ENCODE results near the gene KIF26A. TPM values are rescaled to one million over a fixed set of nuclear protein-coding genes. Genes with fewer than 3 reads are reported as not detected.
"Not testable (repeated sequence)": the region's sequence is repeated elsewhere in the genome, so short reads cannot be mapped to it uniquely, and the experiment has no call there.

KIF26A gene
- total and polyA plus RNA-seq, 2 of the 4 experiments (the other 2 are of a cell fraction) = not detected

GRCh38 chr14:104224506-104225277 is 86.3 kb downstream of the KIF26A start:
- ChIA-PET POLR2A (ENCODE audit: unreplicated experiment) (no interaction called here), CTCF (no interaction called here)
- H4K5ac ChIP-seq (ENCODE audit: low read depth, low read length) = no peak overlapping the region
- H3K9me1 ChIP-seq (ENCODE audit: insufficient read depth, low read length) = no peaks in the 10 kb centered on the region
- no peak for TF ChIP-seq RAD21 (IDR thresholded peaks at IDR 0.05; ENCODE audit: low read length)
- H3K9ac ChIP-seq (ENCODE audit: low read depth, low read length) = no peak overlapping the region
- H3K4me3 ChIP-seq (ENCODE audit: insufficient read depth, low read depth, low read length) = no peak overlapping the region
- H3K18ac ChIP-seq (ENCODE audit: low read depth, low read length) = no peak overlapping the region
- no peak overlapping the region for H3K56ac ChIP-seq (ENCODE audit: extremely low read depth, insufficient read depth, low read length)
- H3K4ac ChIP-seq (ENCODE audit: low read depth, low read length) = no peak overlapping the region
- WGBS, 2 experiments (ENCODE audit: extremely low coverage in 2 of 2, insufficient read length in 1 of 2) = 51% methylated on average over 5 of the region's 19 CpGs; no CpG with 5 or more reads in 1 of the 2 experiments
- H2BK15ac ChIP-seq (ENCODE audit: low read depth, low read length) = no peak overlapping the region
- DNase-seq (no peak), ATAC-seq (ENCODE audit: low read depth) (no peak)
- H3K23ac ChIP-seq (ENCODE audit: low read depth, low read length) = no peak overlapping the region
- H2AK5ac ChIP-seq (ENCODE audit: low read depth, low read length) = no peak overlapping the region
- no TSS peak for BruUV-seq (replicated peaks)
- no peak overlapping the region for H2AFZ ChIP-seq (replicated peaks; ENCODE audit: low read length, poor library complexity)
- no peaks in the 10 kb centered on the region for H3K27me3 ChIP-seq (ENCODE audit: control insufficient read depth, insufficient read depth, low read length)
- no peaks in the 10 kb centered on the region for H3K36me3 ChIP-seq (ENCODE audit: control insufficient read depth, insufficient read depth, low read length)
- no peak overlapping the region for H2BK120ac ChIP-seq (ENCODE audit: low read depth, low read length)
- H2BK20ac ChIP-seq (ENCODE audit: low read depth, low read length) = no peak overlapping the region
- no peak overlapping the region for H2BK5ac ChIP-seq (ENCODE audit: low read depth, low read length, poor library complexity, severe bottlenecking)
- H4K8ac ChIP-seq (ENCODE audit: low read depth in 2 of 2, low read length in 2 of 2) = no peak overlapping the region
- H3K79me1 ChIP-seq (ENCODE audit: low read depth in 1 of 2, low read length in 2 of 2) = no peaks in the 10 kb centered on the region
- intact Hi-C loops (cut with micrococcal nuclease) (no loop called here), in situ Hi-C loops (cut with MboI; ENCODE audit: low sequenced_read_pairs) (no loop called here), dilution Hi-C loops (cut with HindIII; ENCODE audit: low sequenced_read_pairs, unreplicated experiment) (no loop called here)
- H2AK9ac ChIP-seq (replicated peaks; ENCODE audit: low read depth, low read length, poor library complexity) = no peak overlapping the region
- H4K20me1 ChIP-seq (ENCODE audit: insufficient read depth, low read length) = no peaks in the 10 kb centered on the region
- H4K91ac ChIP-seq (ENCODE audit: insufficient read depth, low read depth, low read length) = no peak overlapping the region
- no peak overlapping the region for H3K4me2 ChIP-seq (ENCODE audit: low read depth, low read length)
- no peak overlapping the region for H3K14ac ChIP-seq (replicated peaks; ENCODE audit: low read depth, low read length)
- H3K9me3 ChIP-seq (ENCODE audit: control insufficient read depth, insufficient read depth, low read length) = peaks cover 71% of the 10 kb centered on the region
- H3K4me1 ChIP-seq (ENCODE audit: control insufficient read depth, insufficient read depth, low read length) = no peaks in the 10 kb centered on the region
- no peak overlapping the region for H3K27ac ChIP-seq (ENCODE audit: insufficient read depth, low read length)

GRCh38 chr14:104225278-104226190 is 87.1 kb downstream of the KIF26A start:
- intact Hi-C loops (cut with micrococcal nuclease); dilution Hi-C loops (cut with HindIII; ENCODE audit: low sequenced_read_pairs, unreplicated experiment); DNase-seq; H4K91ac ChIP-seq (ENCODE audit: insufficient read depth, low read depth, low read length); H3K4me1 ChIP-seq (ENCODE audit: control insufficient read depth, insufficient read depth, low read length); H2AK9ac ChIP-seq (replicated peaks; ENCODE audit: low read depth, low read length, poor library complexity); H3K9ac ChIP-seq (ENCODE audit: low read depth, low read length); in situ Hi-C loops (cut with MboI; ENCODE audit: low sequenced_read_pairs); H2BK20ac ChIP-seq (ENCODE audit: low read depth, low read length); H4K20me1 ChIP-seq (ENCODE audit: insufficient read depth, low read length); H2AFZ ChIP-seq (replicated peaks; ENCODE audit: low read length, poor library complexity); H2BK15ac ChIP-seq (ENCODE audit: low read depth, low read length); H3K9me1 ChIP-seq (ENCODE audit: insufficient read depth, low read length); BruUV-seq (replicated peaks); H3K56ac ChIP-seq (ENCODE audit: extremely low read depth, insufficient read depth, low read length); H2BK5ac ChIP-seq (ENCODE audit: low read depth, low read length, poor library complexity, severe bottlenecking); H3K18ac ChIP-seq (ENCODE audit: low read depth, low read length); H3K36me3 ChIP-seq (ENCODE audit: control insufficient read depth, insufficient read depth, low read length); POLR2A ChIA-PET (ENCODE audit: unreplicated experiment); H3K79me1 ChIP-seq (ENCODE audit: low read depth in 1 of 2, low read length in 2 of 2); H4K5ac ChIP-seq (ENCODE audit: low read depth, low read length); H3K14ac ChIP-seq (replicated peaks; ENCODE audit: low read depth, low read length); H3K27me3 ChIP-seq (ENCODE audit: control insufficient read depth, insufficient read depth, low read length); H2AK5ac ChIP-seq (ENCODE audit: low read depth, low read length); H3K4ac ChIP-seq (ENCODE audit: low read depth, low read length); H2BK120ac ChIP-seq (ENCODE audit: low read depth, low read length); H3K4me3 ChIP-seq (ENCODE audit: insufficient read depth, low read depth, low read length); H3K23ac ChIP-seq (ENCODE audit: low read depth, low read length); CTCF ChIA-PET; ATAC-seq (ENCODE audit: low read depth); H4K8ac ChIP-seq (ENCODE audit: low read depth in 2 of 2, low read length in 2 of 2); H3K27ac ChIP-seq (ENCODE audit: insufficient read depth, low read length); H3K4me2 ChIP-seq (ENCODE audit: low read depth, low read length): not testable (repeated sequence)
- peaks cover 71% of the 10 kb centered on the region for H3K9me3 ChIP-seq (ENCODE audit: control insufficient read depth, insufficient read depth, low read length)
- WGBS, 2 experiments (ENCODE audit: extremely low coverage in 2 of 2, insufficient read length in 1 of 2) = 40% methylated on average over 4 of the region's 28 CpGs; no CpG with 5 or more reads in 1 of the 2 experiments

All from IMR-90 (cell line).